Common myeloid progenitor, CD34-positive (primary cell): ENCODE results near the gene APOL5.

Experiments used
- CTCF ChIA-PET: fragments of 350-600 bp; sonication (Branson Sonifier 250); formaldehyde crosslinking; loops from one replicate; lab custom pipeline; 2021; ENCODE audit warnings: antibody characterized with exemption; lab: Charles Lee
- POLR2A ChIA-PET: fragments of 350-600 bp; sonication (Branson Sonifier 250); formaldehyde crosslinking; loops from one replicate; lab custom pipeline; 2021; ENCODE audit warnings: antibody characterized with exemption; lab: Charles Lee
- DNase-seq, 3 donors: peaks; one replicate each; pipeline versions ENCODE4 v3.0.0 to v3.0.0-alpha.2; 2013
- H3K27ac ChIP-seq, 2 experiments: 1 replicate in 1 of 2; 2 replicates in 1 of 2; pipeline ENCODE4 v1.7.0; 2013; ENCODE audit warnings: inconsistent platforms in 2 of 2, low read length in 2 of 2, mild to moderate bottlenecking in 2 of 2, low read depth in 1 of 2, moderate library complexity in 1 of 2; ENCODE audit not compliant: severe bottlenecking in 2 of 2, insufficient read depth in 1 of 2, poor library complexity in 1 of 2
- H3K27me3 ChIP-seq, 5 experiments: replicated peaks in 2 of 5; 1 replicate in 3 of 5; 2 replicates in 2 of 5; pipeline versions ENCODE4 v1.6.1 to v1.7.0; 2013; ENCODE audit warnings: low read length in 4 of 5, mild to moderate bottlenecking in 2 of 5, moderate library complexity in 2 of 5, inconsistent platforms in 1 of 5; ENCODE audit not compliant: insufficient read depth in 5 of 5, control insufficient read depth in 4 of 5
- H3K36me3 ChIP-seq, 4 experiments: 1 replicate in 2 of 4; 2 replicates in 2 of 4; pipeline versions ENCODE4 v1.6.1 to v1.7.0; 2013; ENCODE audit warnings: low read length in 3 of 4, control low read depth in 1 of 4, mild to moderate bottlenecking in 1 of 4; ENCODE audit not compliant: control insufficient read depth in 4 of 4, insufficient read depth in 4 of 4
- H3K4me1 ChIP-seq, 4 experiments: 1 replicate in 3 of 4; 2 replicates in 1 of 4; pipeline versions ENCODE4 v1.6.1 to v1.7.1; 2013; ENCODE audit warnings: low read length in 3 of 4, mild to moderate bottlenecking in 3 of 4, control low read depth in 1 of 4, inconsistent platforms in 1 of 4, moderate library complexity in 1 of 4; ENCODE audit not compliant: control insufficient read depth in 4 of 4, insufficient read depth in 4 of 4; ENCODE audit errors: control extremely low read depth in 1 of 4
- H3K4me3 ChIP-seq, 7 experiments: 1 replicate in 4 of 7; 2 replicates in 3 of 7; pipeline versions ENCODE4 v1.5.1 to v1.7.0; 2013; ENCODE audit warnings: mild to moderate bottlenecking in 7 of 7, low read length in 6 of 7, moderate library complexity in 6 of 7, inconsistent platforms in 2 of 7, low read depth in 2 of 7, control low read depth in 1 of 7; ENCODE audit not compliant: insufficient read depth in 4 of 7, control insufficient read depth in 1 of 7; ENCODE audit errors: extremely low read depth in 1 of 7
- H3K9me3 ChIP-seq, 5 experiments: 1 replicate in 4 of 5; 2 replicates in 1 of 5; pipeline versions ENCODE4 v1.6.1 to v1.7.1; 2013; ENCODE audit warnings: low read length in 4 of 5, mild to moderate bottlenecking in 2 of 5, inconsistent platforms in 1 of 5, low read depth in 1 of 5, moderate library complexity in 1 of 5; ENCODE audit not compliant: control insufficient read depth in 4 of 5, insufficient read depth in 2 of 5; ENCODE audit errors: control extremely low read depth in 1 of 5
- WGBS: methylation state at CpG from one replicate; pipeline ENCODE4 v1.1.5; 2013; ENCODE audit not compliant: insufficient coverage; 5-methylcytosine and 5-hydroxymethylcytosine counted together

APOL5 gene

GRCh38 chr22:35758394-35758793 lies 40.7 kb downstream of the APOL5 start:
- POLR2A ChIA-PET, result no interaction called here
- WGBS, result no CpG with 5 or more reads among the region's 1 CpG
- Histone ChIP-seq H3K4me1 (no peaks in the 10 kb centered on the region), H3K9me3 (no peaks in the 10 kb centered on the region), H3K36me3 (peaks cover 0 to 8% (median 2%) of the 10 kb centered on the region in 4 experiments), H3K4me3 (no peak overlapping the region), H3K27me3 (no peaks in the 10 kb centered on the region), H3K27ac (no peak overlapping the region)
- peak in 1 of 3 donors; percentile 9 for DNase-seq
- CTCF ChIA-PET, result no interaction called here

- Histone ChIP-seq H3K27me3 (no peaks in the 10 kb centered on the region), H3K27ac (no peak overlapping the region), H3K4me1 (no peaks in the 10 kb centered on the region), H3K36me3 (peaks cover 0 to 8% (median 2%) of the 10 kb centered on the region in 4 experiments), H3K4me3 (no peak overlapping the region), H3K9me3 (no peaks in the 10 kb centered on the region)
- peak; percentile 52 to 76 (median 72) for DNase-seq
- WGBS, result 100% methylated on average over 1 of the region's 1 CpG
- POLR2A ChIA-PET, result no interaction called here
- CTCF ChIA-PET, result interaction anchor here (1.1 to 2.9 kb wide), 7 partner anchors 74 to 363 kb away, joined by 3 to 11 read pairs (median 4); no protein-coding TSS in a partner anchor
Measured at GRCh38 chr22:35761037-35761436, 43.4 kb downstream of the APOL5 start.

DNA sequence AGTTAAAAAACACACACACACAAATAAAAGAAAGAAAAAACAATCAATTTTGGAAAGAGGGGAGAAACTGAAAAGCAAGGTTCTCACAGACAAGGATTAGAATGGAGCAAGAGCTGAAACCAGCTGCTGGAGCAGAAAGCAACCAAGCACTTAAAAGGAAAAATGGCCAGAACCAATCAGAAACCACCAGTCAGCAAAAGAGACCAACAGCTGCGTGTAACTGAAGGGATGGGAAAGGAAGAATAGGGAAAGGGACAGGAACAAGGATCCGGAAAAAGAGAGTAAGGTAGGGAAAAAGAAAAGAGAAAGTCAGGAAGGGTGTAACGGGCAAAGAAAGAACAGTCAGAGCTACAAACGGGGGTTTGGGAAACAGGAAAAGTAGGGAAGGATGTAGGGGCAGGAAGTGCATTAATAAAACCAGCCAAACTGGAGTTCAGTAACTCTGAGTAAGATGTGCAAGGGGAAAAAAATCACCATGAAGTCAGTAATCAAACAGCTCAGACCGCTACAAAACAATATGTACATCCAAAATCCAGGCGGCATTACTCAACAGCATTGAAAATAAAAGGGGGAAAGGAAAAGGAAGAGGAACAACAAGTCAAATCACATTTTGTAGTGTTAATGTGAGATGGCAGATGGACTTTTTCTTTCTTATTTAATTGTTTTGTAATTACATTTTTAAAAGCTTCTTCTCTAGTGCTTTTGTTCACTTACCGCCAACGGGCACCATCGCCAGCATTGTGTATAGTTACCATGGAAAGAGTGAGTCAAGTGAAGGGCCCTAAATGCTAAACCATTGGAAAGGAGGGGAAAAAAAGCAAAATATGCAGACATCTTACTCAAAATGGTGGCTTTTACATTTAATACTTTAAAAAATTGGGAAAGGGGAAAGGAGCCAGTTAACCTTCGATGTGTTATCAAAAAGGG lies 49.2 kb downstream of the APOL5 start:
- CTCF ChIA-PET, result interaction anchor here (1.0 to 2.1 kb wide), 5 partner anchors 11 to 155 kb away, joined by 3 to 8 read pairs (median 3); no protein-coding TSS in a partner anchor

DNA sequence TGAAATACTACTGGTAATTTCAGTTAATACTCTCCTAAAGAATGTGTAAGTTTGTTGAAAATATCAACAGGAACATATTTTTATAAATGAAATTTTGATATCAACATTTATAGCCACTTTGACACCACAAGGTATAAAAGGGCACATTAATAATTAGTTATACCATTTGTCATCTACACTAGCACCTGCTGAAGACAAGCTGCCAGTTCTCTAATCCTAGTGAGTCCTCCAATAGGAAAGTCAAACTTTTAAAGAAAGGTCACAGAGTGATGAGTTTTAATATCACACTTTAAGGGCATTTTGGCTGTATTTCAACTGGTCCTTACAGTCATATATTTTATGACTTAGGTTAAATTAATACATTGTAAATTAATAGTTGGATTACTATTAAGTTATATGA lies 52.3 kb downstream of the APOL5 start:
- Histone ChIP-seq H3K4me3 (no peak overlapping the region), H3K36me3 (no peaks in the 10 kb centered on the region), H3K9me3 (no peaks in the 10 kb centered on the region), H3K4me1 (no peaks in the 10 kb centered on the region), H3K27me3 (no peaks in the 10 kb centered on the region), H3K27ac (no peak overlapping the region)
- no peak for DNase-seq
- ChIA-PET CTCF (interaction anchor here (1.6 kb wide), 1 partner anchor 23 kb away, joined by 4 read pairs; no protein-coding TSS in a partner anchor), POLR2A (no interaction called here)

More for the DNA sequence above, 49.2 kb downstream of the APOL5 start:
- Histone ChIP-seq H3K9me3 (no peaks in the 10 kb centered on the region), H3K27me3 (no peaks in the 10 kb centered on the region), H3K4me1 (no peaks in the 10 kb centered on the region), H3K36me3 (peaks cover 0 to 2% (median 0%) of the 10 kb centered on the region in 4 experiments), H3K27ac (no peak overlapping the region), H3K4me3 (no peak overlapping the region)
- peak in 1 of 3 donors; percentile 8 for DNase-seq
- POLR2A ChIA-PET, result no interaction called here
- WGBS, result 67% methylated on average over 2 of the region's 10 CpGs

- no peaks in the 10 kb centered on the region for H3K4me1 ChIP-seq
- no peaks in the 10 kb centered on the region for H3K36me3 ChIP-seq
- H3K4me3 ChIP-seq, result no peak overlapping the region
- ChIA-PET CTCF (interaction anchor here (1.2 kb wide), 1 partner anchor 9 kb away, joined by 5 read pairs; no protein-coding TSS in a partner anchor), POLR2A (no interaction called here)
- DNase-seq, result no peak
- no peaks in the 10 kb centered on the region for H3K27me3 ChIP-seq
- 92% methylated on average over 2 of the region's 2 CpGs for WGBS
- no peaks in the 10 kb centered on the region for H3K9me3 ChIP-seq
- H3K27ac ChIP-seq, result no peak overlapping the region
Measured at GRCh38 chr22:35775339-35775738, 57.7 kb downstream of the APOL5 start.

GRCh38 chr22:35777335-35777975 lies 59.8 kb downstream of the APOL5 start:
- H3K36me3 ChIP-seq, result peaks cover 0 to 7% (median 3%) of the 10 kb centered on the region in 4 experiments
- no peaks in the 10 kb centered on the region for H3K9me3 ChIP-seq
- WGBS, result 100% methylated on average over 1 of the region's 4 CpGs
- no peaks in the 10 kb centered on the region for H3K27me3 ChIP-seq
- H3K27ac ChIP-seq, result no peak overlapping the region
- H3K4me3 ChIP-seq, result no peak overlapping the region
- no peaks in the 10 kb centered on the region for H3K4me1 ChIP-seq
- POLR2A ChIA-PET, result no interaction called here
- CTCF ChIA-PET, result interaction anchor here (1.1 kb wide), 1 partner anchor 11 kb away, joined by 3 read pairs; no protein-coding TSS in a partner anchor
- DNase-seq, result no peak
